ENCODE data around the gene KIR3DL3. TPM values are rescaled to one million over a fixed set of nuclear protein-coding genes. Genes with fewer than 3 reads are reported as not detected.

KIR3DL3 gene
- total and polyA plus RNA-seq, 2 experiments from 2014 or later = not detected

- H3K4me2 ChIP-seq = no peak overlapping the region
- Mint-ChIP-seq H3K9me3 (peaks cover 85% of the 10 kb centered on the region), H3K27ac (no peak overlapping the region), H3K4me3 (no peak overlapping the region), H3K4me1 (no peaks in the 10 kb centered on the region), H3K27me3 (ENCODE audit: insufficient read depth, low read depth, poor library complexity) (no peaks in the 10 kb centered on the region), H3K36me3 (ENCODE audit: low read depth) (peaks cover 16% of the 10 kb centered on the region)
- no peaks in the 10 kb centered on the region for H3K4me1 ChIP-seq (ENCODE audit: insufficient read depth)
- no peaks in the 10 kb centered on the region for H3K79me2 ChIP-seq (replicated peaks; ENCODE audit: insufficient read depth)
- peak; percentile 52 for DNase-seq (ENCODE audit: low spot score)
- H3F3A ChIP-seq (replicated peaks; ENCODE audit: low read depth) = no peaks in the 10 kb centered on the region
- TF ChIP-seq, protein P1, sequence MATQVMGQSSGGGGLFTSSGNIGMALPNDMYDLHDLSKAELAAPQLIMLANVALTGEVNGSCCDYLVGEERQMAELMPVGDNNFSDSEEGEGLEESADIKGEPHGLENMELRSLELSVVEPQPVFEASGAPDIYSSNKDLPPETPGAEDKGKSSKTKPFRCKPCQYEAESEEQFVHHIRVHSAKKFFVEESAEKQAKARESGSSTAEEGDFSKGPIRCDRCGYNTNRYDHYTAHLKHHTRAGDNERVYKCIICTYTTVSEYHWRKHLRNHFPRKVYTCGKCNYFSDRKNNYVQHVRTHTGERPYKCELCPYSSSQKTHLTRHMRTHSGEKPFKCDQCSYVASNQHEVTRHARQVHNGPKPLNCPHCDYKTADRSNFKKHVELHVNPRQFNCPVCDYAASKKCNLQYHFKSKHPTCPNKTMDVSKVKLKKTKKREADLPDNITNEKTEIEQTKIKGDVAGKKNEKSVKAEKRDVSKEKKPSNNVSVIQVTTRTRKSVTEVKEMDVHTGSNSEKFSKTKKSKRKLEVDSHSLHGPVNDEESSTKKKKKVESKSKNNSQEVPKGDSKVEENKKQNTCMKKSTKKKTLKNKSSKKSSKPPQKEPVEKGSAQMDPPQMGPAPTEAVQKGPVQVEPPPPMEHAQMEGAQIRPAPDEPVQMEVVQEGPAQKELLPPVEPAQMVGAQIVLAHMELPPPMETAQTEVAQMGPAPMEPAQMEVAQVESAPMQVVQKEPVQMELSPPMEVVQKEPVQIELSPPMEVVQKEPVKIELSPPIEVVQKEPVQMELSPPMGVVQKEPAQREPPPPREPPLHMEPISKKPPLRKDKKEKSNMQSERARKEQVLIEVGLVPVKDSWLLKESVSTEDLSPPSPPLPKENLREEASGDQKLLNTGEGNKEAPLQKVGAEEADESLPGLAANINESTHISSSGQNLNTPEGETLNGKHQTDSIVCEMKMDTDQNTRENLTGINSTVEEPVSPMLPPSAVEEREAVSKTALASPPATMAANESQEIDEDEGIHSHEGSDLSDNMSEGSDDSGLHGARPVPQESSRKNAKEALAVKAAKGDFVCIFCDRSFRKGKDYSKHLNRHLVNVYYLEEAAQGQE (IDR thresholded peaks at IDR 0.05; ENCODE audit: unreplicated experiment) = peak; percentile 82
- no peak for TF ChIP-seq ZNF462 (CRISPR knock-in tag; IDR thresholded peaks at IDR 0.05)
- no peak overlapping the region for H3K27ac ChIP-seq (ENCODE audit: low read depth)
- H3K9me2 ChIP-seq (ENCODE audit: insufficient read depth) = no peaks in the 10 kb centered on the region
- no peaks in the 10 kb centered on the region for H4K20me1 ChIP-seq (replicated peaks; ENCODE audit: insufficient read depth)
- no peaks in the 10 kb centered on the region for H3K36me3 ChIP-seq (ENCODE audit: insufficient read depth)
- no peak overlapping the region for H3K4me3 ChIP-seq
- no peak; the same call in 2 of the 3 replicates for ATAC-seq
- H3K27me3 ChIP-seq (ENCODE audit: insufficient read depth) = no peaks in the 10 kb centered on the region
- H2AFZ ChIP-seq = no peak overlapping the region
These were observed 39.7 kb upstream of the KIR3DL3 start for GRCh38 chr19:54684527-54684926.

Data from GM23338 (cell line).